Esophagus squamous epithelium (tissue), 5 donors: ENCODE data around the gene PLEKHH1. TPM values are rescaled to one million over a fixed set of nuclear protein-coding genes. Genes with fewer than 3 reads are reported as not detected.

ENCODE experiments used
- DNase-seq: peaks from one replicate; lab custom pipeline; 2025; lab: John Stamatoyannopoulos, UW
- H3K27ac ChIP-seq, 4 donors: fragments of 200-600 bp; sonication (generic); one replicate each; pipeline ENCODE4 v1.5.1; 2016 to 2019; ENCODE audit warnings: mild to moderate bottlenecking in 1 of 4
- H3K27me3 ChIP-seq, 4 donors: fragments of 200-600 bp; sonication (generic); 1 replicate in 3 of 4; 2 replicates in 1 of 4; pipeline versions ENCODE4 v1.5.1 to v1.6.0; 2017 to 2021; ENCODE audit warnings: antibody characterized with exemption in 1 of 4
- H3K36me3 ChIP-seq, 3 donors: fragments of 200-600 bp; sonication (generic); one replicate each; pipeline ENCODE4 v1.5.1; 2016 to 2019
- H3K4me1 ChIP-seq, 3 donors: fragments of 200-600 bp; sonication (generic); one replicate each; pipeline ENCODE4 v1.5.1; 2017 to 2019
- H3K4me3 ChIP-seq, 4 donors: fragments of 200-600 bp; sonication (generic); 1 replicate in 3 of 4; 2 replicates in 1 of 4; pipeline ENCODE4 v1.5.1; 2016 to 2019; ENCODE audit warnings: mild to moderate bottlenecking in 2 of 4, moderate library complexity in 1 of 4
- H3K9me3 ChIP-seq, 3 donors: fragments of 200-600 bp; sonication (generic); one replicate each; pipeline ENCODE4 v1.5.1; 2016 to 2019
- POLR2A ChIP-seq, 4 donors: fragments of 450-650 bp; IDR thresholded peaks; one replicate each; pipeline ENCODE4 v1.6.1; 2017; ENCODE audit warnings: antibody characterized with exemption in 4 of 4, mild to moderate bottlenecking in 4 of 4, moderate library complexity in 3 of 4
- WGBS, 2 donors: methylation state at CpG; one replicate each; pipeline ENCODE4 v1.1.5; 2018; 5-methylcytosine and 5-hydroxymethylcytosine counted together
- intact Hi-C: fragments of 100-400 bp; cut with DNase I; formaldehyde crosslinking; loops from one replicate; pipeline ENCODE4 v1.15.0; 2022
- total RNA-seq, 4 donors: library from RNA; depleted of rRNA; stranded (reverse); fragments of >200 nt; gene quantifications; one replicate each; pipeline ENCODE4 v1.1.0, GENCODE V29; 2016
- TF ChIP-seq, protein P1 (sequence below), 6 experiments: fragments of 450-650 bp in 4 of 6; fragments of 200-600 bp in 2 of 6; sonication (generic) in 2 of 6; IDR thresholded peaks; one replicate each; pipeline ENCODE4 v1.5.1; 2016 to 2019; ENCODE audit warnings: antibody characterized with exemption in 6 of 6, mild to moderate bottlenecking in 4 of 6, moderate library complexity in 4 of 6
- donor health status: DM: yes; HTN: yes; CAD: no.

PLEKHH1 gene
- total RNA-seq, 4 donors from 2014 or later: 4.1 to 7.9 (median 5.7) TPM

DNA sequence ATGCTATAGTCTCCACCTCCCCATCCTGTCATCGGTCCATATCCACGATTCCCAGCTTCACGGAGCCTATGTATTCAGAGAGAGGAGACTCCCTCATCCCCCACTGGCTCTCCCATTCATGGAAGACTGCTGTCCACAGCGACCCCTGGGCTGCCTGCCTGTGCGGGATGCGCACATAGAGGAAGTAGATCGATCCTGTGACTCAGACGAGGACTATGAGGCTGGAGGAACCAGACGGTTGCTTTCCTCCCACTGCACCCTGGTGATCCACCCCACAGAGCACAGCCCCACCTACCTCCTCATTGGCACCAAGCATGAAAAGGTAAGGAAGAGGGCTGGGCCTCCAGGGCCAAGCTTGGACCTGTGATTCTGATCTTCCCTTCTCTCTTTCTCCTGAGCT lies 42.6 kb downstream of the PLEKHH1 start:
- intact Hi-C loops: no loop called here
- H3K9me3 ChIP-seq: no peaks in the 10 kb centered on the region
- H3K36me3 ChIP-seq: peaks cover 0 to 28% (median 0%) of the 10 kb centered on the region in 3 donors
- TF ChIP-seq, protein P1, sequence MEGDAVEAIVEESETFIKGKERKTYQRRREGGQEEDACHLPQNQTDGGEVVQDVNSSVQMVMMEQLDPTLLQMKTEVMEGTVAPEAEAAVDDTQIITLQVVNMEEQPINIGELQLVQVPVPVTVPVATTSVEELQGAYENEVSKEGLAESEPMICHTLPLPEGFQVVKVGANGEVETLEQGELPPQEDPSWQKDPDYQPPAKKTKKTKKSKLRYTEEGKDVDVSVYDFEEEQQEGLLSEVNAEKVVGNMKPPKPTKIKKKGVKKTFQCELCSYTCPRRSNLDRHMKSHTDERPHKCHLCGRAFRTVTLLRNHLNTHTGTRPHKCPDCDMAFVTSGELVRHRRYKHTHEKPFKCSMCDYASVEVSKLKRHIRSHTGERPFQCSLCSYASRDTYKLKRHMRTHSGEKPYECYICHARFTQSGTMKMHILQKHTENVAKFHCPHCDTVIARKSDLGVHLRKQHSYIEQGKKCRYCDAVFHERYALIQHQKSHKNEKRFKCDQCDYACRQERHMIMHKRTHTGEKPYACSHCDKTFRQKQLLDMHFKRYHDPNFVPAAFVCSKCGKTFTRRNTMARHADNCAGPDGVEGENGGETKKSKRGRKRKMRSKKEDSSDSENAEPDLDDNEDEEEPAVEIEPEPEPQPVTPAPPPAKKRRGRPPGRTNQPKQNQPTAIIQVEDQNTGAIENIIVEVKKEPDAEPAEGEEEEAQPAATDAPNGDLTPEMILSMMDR (IDR thresholded peaks at IDR 0.05): no peak
- TF ChIP-seq POLR2A (IDR thresholded peaks at IDR 0.05): no peak
- no peaks in the 10 kb centered on the region for H3K27me3 ChIP-seq
- WGBS, 2 donors: 64 to 68% methylated on average over 4 to 6 of the region's 9 CpGs
- no peak overlapping the region for H3K4me3 ChIP-seq
- DNase-seq: no peak
- no peak overlapping the region for H3K27ac ChIP-seq
- no peaks in the 10 kb centered on the region for H3K4me1 ChIP-seq

DNA sequence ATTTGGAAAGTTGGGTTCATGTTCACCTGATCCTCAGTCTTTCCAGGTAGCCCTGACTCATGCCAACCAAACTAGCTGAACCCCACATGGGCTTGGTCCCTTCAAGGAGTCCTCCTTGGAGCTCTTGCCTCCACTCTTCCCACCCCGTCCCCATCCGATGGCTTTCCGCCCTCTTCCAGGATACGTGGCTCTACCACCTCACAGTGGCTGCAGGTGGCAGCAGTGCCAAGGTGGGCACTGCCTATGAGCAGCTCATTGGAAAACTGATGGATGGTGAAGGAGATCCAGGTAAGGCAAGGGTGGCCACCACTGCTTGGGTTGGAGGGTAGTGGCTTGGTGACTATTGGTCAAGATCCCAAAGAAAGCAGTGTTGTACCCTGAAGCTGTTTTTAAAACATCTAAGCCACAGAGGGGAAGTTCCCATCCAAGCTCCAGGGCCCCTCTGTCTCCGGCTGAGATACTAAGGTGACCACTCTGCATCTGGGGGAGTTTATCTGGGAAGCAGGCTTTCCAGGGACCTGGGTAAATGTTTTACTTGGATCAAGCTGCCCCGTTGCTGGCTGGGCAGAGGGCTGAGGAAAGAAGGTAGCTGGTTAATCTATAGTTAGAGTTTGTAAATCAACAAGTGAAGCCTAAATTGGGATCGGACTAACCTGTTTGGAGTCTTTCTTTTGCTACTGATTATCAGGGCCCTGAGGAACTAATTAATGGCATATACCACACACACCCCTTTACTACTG lies 43.3 kb downstream of the PLEKHH1 start:
- no peak overlapping the region for H3K27ac ChIP-seq
- 89 to 96% methylated on average over 5 to 7 of the region's 7 CpGs for WGBS, 2 donors
- H3K27me3 ChIP-seq: no peaks in the 10 kb centered on the region
- intact Hi-C loops: no loop called here
- H3K9me3 ChIP-seq: no peaks in the 10 kb centered on the region
- no peak overlapping the region for H3K4me3 ChIP-seq
- no peaks in the 10 kb centered on the region for H3K4me1 ChIP-seq
- no peak for TF ChIP-seq POLR2A (IDR thresholded peaks at IDR 0.05)
- TF ChIP-seq, protein P1 (IDR thresholded peaks at IDR 0.05): no peak
- H3K36me3 ChIP-seq: peaks cover 0 to 34% (median 0%) of the 10 kb centered on the region in 3 donors
- DNase-seq: no peak

DNA sequence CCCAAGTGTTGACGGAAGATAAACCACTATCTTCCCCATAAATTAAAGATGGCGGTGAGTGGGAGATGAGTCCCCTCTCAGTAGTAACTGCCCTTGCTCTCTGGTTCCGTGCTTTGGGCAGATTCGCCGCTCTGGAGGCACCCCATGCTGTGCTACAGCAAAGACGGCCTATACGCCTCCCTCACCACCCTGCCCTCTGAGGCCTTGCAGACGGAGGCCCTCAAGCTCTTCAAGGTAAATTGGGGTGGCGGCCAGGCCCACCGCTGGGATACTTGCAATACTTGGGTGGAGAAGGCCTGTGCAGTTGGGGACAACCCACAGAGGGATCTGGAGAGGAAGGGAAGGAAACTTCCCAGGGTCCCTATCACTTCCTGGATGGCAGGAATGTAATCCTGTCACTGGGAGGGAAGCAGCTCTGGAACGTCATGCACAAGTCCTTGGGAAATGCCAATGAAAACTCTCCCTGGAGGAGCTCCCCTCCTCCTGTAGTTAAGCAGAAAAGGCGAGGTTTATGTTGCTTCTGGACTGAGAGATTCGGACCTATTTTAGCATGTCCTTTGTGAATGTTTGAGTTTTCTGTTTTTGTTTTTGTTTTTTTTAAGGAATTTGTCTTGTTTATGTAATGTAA lies 44.2 kb downstream of the PLEKHH1 start:
- TF ChIP-seq, protein P1 (IDR thresholded peaks at IDR 0.05): no peak
- no peak for TF ChIP-seq POLR2A (IDR thresholded peaks at IDR 0.05)
- DNase-seq: no peak
- WGBS, 2 donors: 76 to 79% methylated on average over 8 to 12 of the region's 13 CpGs
- intact Hi-C loops: no loop called here
- peaks cover 0 to 34% (median 0%) of the 10 kb centered on the region in 3 donors for H3K36me3 ChIP-seq
- H3K27me3 ChIP-seq: no peaks in the 10 kb centered on the region
- H3K4me3 ChIP-seq: no peak overlapping the region
- H3K27ac ChIP-seq: no peak overlapping the region
- no peaks in the 10 kb centered on the region for H3K9me3 ChIP-seq
- no peaks in the 10 kb centered on the region for H3K4me1 ChIP-seq

DNA sequence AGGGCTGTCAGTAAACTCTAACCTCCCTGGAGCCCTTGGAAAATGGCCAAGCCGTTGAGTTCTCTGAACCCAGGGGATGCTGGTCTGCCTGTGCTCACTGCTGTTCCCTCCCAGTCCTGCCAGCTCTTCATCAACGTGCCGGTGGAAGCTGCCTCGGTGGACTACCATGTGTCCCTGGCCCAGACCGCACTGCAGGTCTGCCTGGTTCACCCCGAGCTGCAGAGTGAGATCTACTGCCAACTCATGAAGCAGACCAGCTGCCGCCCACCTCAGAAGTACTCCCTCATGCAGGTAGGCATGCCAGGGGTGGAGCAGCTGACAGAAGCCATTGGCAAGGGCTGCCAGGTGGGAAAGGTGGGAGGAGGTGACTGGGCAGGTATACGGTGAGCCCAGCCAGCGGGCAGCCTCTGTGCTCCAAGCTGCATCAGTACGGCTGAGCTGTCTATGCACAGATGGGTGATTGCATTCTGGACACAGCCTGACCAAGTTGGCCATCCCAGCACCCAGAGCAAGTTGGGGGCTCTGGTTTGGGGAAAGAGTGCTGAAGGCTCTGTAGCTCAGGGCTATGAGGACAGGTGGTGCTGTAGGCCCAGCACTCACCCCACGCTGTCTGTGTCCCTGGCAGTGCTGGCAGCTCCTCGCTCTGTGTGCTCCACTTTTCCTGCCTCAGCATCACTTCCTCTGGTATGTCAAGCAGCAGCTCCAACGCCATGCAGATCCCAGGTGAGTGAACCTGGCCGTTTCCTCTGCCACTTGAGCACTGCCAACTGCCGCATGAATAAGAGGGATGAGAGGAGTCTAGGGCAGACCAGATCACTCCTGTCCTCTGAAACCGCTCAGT lies 45.0 kb downstream of the PLEKHH1 start:
- Histone ChIP-seq H3K27ac (no peak overlapping the region), H3K36me3 (peaks cover 0 to 34% (median 0%) of the 10 kb centered on the region in 3 donors), H3K27me3 (no peaks in the 10 kb centered on the region), H3K9me3 (no peaks in the 10 kb centered on the region), H3K4me1 (no peaks in the 10 kb centered on the region), H3K4me3 (no peak overlapping the region)
- DNase-seq: no peak
- 76 to 86% methylated on average over 9 to 12 of the region's 16 CpGs for WGBS, 2 donors
- intact Hi-C loops: no loop called here
- TF ChIP-seq, protein P1 (IDR thresholded peaks at IDR 0.05): no peak
- TF ChIP-seq POLR2A (IDR thresholded peaks at IDR 0.05): no peak
